ENCODE data around the gene DSCAM.

DNA sequence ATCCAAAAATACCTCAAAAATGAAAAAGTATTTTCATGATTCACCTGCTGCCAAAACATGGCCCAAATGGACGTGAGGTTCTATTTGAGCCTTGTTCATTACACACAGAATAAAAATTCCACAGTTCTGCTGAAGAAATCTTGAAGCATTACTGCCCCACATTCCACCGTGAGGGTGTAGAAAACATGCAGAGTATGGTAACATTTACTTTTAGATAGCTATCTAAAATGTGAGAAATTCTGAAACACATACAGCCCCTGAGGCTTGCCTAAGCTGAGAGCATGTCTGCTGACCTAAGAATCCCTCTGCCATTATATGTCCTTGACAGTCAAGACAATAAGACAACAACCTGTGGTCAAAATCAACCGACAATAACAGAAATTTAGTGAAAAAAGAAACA is 186.5 kb downstream of the DSCAM start:
- TF ChIP-seq, protein P1, sequence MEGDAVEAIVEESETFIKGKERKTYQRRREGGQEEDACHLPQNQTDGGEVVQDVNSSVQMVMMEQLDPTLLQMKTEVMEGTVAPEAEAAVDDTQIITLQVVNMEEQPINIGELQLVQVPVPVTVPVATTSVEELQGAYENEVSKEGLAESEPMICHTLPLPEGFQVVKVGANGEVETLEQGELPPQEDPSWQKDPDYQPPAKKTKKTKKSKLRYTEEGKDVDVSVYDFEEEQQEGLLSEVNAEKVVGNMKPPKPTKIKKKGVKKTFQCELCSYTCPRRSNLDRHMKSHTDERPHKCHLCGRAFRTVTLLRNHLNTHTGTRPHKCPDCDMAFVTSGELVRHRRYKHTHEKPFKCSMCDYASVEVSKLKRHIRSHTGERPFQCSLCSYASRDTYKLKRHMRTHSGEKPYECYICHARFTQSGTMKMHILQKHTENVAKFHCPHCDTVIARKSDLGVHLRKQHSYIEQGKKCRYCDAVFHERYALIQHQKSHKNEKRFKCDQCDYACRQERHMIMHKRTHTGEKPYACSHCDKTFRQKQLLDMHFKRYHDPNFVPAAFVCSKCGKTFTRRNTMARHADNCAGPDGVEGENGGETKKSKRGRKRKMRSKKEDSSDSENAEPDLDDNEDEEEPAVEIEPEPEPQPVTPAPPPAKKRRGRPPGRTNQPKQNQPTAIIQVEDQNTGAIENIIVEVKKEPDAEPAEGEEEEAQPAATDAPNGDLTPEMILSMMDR (IDR thresholded peaks at IDR 0.05 in 2 of 3, conservative IDR thresholded peaks at IDR 0.05 in 1 of 3; ENCODE audit: borderline replicate concordance in 1 of 3, insufficient read depth in 1 of 3, low read depth in 2 of 3, low read length in 2 of 3): no peak
- no peak for TF ChIP-seq TCF7L2 (IDR thresholded peaks at IDR 0.05; ENCODE audit: borderline replicate concordance, extremely low read depth, insufficient read depth, insufficient read length)
- no peak for TF ChIP-seq POLR2AphosphoS5 (IDR thresholded peaks at IDR 0.05; ENCODE audit: low read depth, low read length)
- TF ChIP-seq POLR2A (IDR thresholded peaks at IDR 0.05; ENCODE audit: borderline replicate concordance, extremely low read depth, insufficient read depth, insufficient read length): no peak
- TF ChIP-seq, protein P2, sequence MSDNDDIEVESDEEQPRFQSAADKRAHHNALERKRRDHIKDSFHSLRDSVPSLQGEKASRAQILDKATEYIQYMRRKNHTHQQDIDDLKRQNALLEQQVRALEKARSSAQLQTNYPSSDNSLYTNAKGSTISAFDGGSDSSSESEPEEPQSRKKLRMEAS (IDR thresholded peaks at IDR 0.05): no peak
- TF ChIP-seq, protein P3, sequence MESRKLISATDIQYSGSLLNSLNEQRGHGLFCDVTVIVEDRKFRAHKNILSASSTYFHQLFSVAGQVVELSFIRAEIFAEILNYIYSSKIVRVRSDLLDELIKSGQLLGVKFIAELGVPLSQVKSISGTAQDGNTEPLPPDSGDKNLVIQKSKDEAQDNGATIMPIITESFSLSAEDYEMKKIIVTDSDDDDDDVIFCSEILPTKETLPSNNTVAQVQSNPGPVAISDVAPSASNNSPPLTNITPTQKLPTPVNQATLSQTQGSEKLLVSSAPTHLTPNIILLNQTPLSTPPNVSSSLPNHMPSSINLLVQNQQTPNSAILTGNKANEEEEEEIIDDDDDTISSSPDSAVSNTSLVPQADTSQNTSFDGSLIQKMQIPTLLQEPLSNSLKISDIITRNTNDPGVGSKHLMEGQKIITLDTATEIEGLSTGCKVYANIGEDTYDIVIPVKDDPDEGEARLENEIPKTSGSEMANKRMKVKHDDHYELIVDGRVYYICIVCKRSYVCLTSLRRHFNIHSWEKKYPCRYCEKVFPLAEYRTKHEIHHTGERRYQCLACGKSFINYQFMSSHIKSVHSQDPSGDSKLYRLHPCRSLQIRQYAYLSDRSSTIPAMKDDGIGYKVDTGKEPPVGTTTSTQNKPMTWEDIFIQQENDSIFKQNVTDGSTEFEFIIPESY (IDR thresholded peaks at IDR 0.05; ENCODE audit: extremely low read depth, insufficient replicate concordance, low read length): no peak
- no peak for TF ChIP-seq EZH2phosphoT487 (IDR thresholded peaks at IDR 0.05; ENCODE audit: borderline replicate concordance)
- TF ChIP-seq JUND (IDR thresholded peaks at IDR 0.05): no peak
- no peak for TF ChIP-seq EZH2 (IDR thresholded peaks at IDR 0.05)
- TF ChIP-seq CEBPB (IDR thresholded peaks at IDR 0.05; ENCODE audit: low read depth): no peak
- no peak for TF ChIP-seq SIN3A (IDR thresholded peaks at IDR 0.05; ENCODE audit: low read depth)
- no peak for TF ChIP-seq SP1 (IDR thresholded peaks at IDR 0.05; ENCODE audit: low read depth)

All from HCT116 (cell line).